Stimulated activated CD4-positive, alpha-beta T cell treated with anti-CD3 and anti-CD28 coated beads, Interleukin-1b, Interleukin-23, amount 100 ng/mL, for 24 hours (primary cell): ENCODE data around the gene SLC66A1.
"Not testable (repeated sequence)": the region's sequence is repeated elsewhere in the genome, so short reads cannot be mapped to it uniquely, and the experiment has no call there.

Source experiments
- DNase-seq, 4 experiments: peaks; one replicate each; pipeline ENCODE4 v3.0.0-alpha.2; 2020; ENCODE audit warnings: low read depth in 4 of 4, low spot score in 1 of 4

The SLC66A1 gene

GRCh38 chr1:19304081-19304480 lies 8.0 kb upstream of the SLC66A1 start:
- DNase-seq = not testable (repeated sequence)

- no peak for DNase-seq
Measured at GRCh38 chr1:19305880-19306279, 6.2 kb upstream of the SLC66A1 start.

GRCh38 chr1:19306941-19307340 lies 5.2 kb upstream of the SLC66A1 start:
- no peak for DNase-seq

DNA sequence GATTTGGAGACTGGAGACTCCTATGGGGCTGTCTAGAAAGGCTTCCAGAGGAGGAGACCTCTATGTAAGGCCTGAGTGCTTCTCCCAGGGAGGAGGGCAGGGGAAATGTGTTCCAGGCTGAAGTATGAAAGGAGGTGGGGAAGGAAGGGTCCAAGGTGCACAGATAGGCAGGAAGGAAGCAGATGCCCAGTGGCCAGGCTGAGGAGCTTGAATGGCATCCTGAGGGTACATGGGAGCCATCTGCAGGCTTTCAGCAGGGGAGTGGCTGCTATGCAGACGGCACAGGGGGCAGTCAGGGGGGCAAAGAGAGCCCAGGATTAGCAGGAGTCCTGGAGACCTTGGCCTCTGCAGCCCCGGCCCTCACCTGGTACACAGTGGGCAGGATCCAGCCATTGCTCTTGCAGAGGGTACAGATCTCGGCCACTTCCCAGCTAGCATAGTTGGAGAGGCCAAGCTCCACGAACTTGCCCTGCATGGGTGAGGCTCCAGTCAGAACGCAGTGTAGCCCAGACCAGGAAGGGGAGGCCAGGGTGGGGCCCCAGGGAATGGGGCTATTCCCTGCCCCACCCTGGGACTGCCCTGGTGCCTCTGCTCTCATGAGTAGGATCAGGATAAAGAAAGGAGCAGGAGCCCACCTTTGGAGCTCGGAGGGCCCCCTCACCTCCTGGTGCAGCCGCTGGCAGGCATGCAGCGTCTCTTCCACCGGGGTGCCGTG lies 4.2 kb upstream of the SLC66A1 start:
- DNase-seq = no peak

DNA sequence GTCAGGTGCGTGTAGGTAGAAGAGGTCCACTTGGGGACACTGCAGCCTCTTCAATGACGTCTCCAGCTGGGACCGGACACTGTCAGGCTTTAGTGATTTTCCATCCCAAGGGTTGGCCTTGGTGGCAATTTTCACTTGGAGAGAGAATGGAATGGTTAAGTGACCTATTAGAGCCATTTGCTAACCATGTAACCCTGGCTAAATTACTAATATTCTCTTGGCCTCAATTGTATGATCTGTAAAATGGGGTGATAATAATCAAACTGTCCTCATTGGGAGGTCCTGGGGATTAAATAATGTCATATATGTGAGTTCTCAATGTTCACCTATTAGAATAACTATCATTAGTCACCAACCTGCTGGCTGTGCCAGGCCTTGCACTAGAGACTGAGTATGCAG lies 3.6 kb upstream of the SLC66A1 start:
- DNase-seq = no peak

GRCh38 chr1:19309123-19309813 lies 2.9 kb upstream of the SLC66A1 start:
- DNase-seq = no peak

- DNase-seq = no peak
Measured at GRCh38 chr1:19310061-19310460, 2.1 kb upstream of the SLC66A1 start.

GRCh38 chr1:19310720-19311502 lies 1.2 kb upstream of the SLC66A1 start:
- no peak for DNase-seq

DNA sequence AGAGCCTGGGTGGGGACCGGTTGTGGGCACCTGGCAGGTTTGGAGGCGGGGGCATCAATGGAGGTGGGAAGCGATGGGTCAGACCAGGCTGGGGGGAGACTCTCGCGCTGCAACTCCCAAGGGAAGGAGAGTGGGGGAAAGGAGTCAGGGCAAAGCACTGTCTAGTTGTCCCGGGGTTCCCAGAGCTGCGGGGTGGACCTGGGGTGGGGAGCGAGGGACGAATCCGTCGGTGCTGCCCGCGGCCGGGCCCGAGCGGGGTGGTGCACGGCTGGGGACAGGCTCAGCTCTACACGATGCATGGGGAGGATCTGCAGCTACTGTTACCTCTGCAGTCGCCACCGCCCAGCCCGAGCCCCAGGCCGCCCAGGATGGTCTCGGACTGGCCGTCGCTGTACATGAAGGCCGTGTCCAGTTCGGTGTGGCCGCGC lies 609 bp upstream of the SLC66A1 start:
- DNase-seq = no peak

DNA sequence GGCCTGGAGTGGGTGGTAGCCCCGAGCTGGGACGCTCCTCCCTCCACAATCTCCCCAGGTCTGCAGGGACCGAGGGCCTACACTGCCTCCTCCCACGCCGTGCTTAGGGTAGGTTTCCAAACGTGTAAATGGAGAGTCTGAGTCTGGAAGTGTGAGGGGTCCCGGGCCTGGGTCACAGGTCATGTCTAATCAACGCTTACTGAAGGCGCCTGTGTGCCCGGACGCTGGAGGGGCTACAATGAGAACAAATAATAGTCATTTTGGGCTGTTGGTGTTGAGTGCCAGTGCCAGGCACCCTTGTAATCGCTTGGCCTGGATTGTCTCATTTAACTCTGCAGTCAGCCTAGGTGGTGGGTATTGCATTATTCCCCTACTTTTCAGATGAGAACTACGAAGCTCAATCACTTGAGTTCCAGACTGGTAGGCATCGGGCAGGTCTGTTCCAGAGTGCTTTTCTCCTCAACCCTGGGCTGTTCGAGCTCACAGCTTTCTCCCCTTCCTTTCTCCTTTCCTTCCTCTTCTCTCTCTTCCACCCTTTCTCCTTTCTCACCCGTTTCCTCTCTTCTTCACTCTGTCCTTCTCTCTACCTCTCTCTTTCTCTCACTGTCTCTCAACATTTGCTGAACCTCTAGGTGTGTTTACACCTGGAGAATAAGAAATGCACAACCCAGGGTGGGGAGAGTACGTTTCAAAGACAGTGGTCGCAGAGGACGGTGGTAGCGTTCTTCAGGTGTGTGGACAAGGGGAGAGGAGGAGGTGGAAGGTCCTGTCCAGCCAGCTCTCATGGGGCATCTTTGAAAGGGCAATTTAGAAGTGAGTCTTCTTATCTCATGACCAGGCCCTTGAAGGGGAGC lies 883 bp downstream of the SLC66A1 start:
- DNase-seq = no peak

- DNase-seq = no peak
Measured at GRCh38 chr1:19313636-19313959, 1.5 kb downstream of the SLC66A1 start.

DNA sequence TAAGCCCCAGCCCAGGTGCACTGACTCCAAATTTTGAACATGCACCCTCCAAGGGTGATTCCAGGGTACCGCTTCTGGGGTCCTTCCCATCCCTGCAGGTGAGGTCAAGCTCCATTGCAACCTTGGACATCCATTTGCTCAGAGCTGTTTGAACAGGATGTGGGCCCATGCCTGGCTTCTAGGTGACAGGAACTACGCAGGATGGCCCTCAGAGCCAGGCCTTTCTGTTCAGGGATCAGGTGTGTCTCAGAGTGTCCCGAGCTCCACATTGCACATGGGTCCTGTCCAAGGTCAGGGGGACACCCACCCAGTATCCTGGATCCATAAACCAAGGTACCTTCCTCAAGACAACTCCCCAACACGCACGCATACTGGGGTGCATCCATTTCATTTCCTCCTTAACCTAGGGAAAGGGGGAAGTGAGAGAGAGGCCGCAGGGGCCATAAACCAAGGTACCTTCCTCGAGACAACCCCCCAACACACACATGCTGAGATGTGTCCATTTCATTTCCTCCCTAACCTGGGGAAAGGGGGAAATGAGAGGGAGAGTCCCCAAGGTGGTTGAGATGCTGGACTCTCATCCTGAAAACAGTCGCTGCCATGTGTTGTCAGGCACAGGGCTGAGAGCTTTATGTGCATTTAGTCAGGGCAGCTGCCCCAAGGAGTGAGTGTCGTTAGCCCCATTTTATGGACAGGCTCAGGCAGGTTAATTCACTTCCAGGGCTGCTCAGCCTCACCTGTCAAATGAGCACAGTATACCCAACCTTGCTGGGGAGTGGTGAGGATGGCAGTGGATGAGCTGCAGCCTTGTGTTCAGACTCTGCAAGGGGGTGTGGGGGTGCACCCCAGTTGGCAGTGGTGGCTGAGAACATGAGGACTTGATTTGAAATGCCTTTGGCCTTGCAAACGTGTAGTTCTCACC lies 2.1 kb downstream of the SLC66A1 start:
- no peak for DNase-seq

GRCh38 chr1:19315378-19316198 lies 3.5 kb downstream of the SLC66A1 start:
- DNase-seq = no peak

DNA sequence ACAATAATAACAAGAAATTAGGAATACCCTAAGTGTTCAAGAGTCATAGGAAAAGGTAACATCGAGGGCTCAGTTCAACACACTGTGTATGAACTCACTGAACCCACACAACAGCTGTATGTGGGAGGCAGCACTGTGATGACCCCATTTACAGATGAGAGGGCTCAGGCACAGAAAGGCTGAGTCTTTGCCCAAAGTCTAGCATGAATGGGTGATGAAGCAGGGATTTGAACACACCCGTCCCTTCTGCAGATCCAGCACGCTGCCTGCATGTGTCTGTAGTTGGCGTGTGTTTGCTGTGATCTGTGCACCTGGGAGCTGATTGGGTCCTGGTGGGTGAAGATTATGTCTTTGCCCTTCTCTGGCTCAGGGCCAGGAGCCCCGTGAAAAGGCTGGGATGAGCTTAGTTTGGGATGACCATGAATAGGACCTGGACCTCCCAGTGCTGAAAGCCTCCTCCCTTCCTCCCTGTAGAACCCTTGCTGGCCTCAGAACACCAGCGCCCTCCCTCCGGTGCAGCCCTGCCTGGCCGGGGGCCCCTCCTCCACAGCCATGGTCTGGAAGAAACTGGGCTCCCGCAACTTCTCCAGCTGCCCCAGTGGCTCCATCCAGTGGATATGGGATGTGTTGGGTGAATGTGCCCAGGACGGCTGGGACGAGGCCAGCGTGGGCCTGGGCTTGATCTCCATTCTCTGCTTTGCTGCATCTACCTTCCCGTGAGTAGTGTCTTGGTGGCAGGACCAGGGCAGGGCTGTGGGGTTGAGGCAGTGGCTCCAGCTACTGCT lies 5.2 kb downstream of the SLC66A1 start:
- DNase-seq = no peak

DNA sequence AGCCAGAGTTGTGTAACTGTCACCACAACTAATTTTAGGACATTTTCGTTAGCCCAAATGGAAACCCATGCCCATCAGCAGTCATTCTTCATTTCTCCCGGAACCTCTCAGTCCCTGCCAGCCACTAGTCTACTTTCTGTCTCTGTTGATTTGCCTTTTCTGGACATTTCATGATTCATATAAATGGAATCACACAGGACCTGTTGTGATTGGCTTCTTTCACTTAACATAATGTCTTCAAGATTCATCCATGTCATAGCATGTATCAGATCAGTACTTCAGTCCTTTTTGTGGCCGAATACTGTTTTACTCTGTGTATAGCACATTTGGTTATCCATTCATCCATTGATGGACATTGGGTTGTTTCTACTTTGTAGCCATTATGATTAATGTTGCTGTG lies 7.1 kb downstream of the SLC66A1 start:
- no peak for DNase-seq

- no peak for DNase-seq
Measured at GRCh38 chr1:19321071-19321470, 8.9 kb downstream of the SLC66A1 start.

DNA sequence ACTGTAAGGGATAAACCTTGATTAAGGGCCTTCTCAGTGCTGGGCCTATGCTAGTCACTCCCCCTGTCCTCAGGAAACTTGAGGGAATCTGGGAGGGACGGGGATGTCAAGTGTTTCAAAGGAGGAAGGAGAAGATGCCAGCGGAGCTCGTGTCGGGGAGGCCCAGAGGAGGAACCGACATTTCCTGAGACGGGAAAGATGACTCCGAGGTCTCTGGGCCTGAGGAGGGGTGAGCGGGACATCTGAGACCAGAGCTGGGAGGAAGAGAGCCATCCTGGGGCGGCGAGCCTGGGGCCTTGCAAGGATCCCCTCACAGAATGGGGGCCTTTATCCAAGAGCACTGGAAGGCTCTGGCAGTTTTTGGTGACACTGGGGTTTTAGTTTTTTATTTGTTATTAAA lies 10.4 kb downstream of the SLC66A1 start:
- DNase-seq = no peak

DNA sequence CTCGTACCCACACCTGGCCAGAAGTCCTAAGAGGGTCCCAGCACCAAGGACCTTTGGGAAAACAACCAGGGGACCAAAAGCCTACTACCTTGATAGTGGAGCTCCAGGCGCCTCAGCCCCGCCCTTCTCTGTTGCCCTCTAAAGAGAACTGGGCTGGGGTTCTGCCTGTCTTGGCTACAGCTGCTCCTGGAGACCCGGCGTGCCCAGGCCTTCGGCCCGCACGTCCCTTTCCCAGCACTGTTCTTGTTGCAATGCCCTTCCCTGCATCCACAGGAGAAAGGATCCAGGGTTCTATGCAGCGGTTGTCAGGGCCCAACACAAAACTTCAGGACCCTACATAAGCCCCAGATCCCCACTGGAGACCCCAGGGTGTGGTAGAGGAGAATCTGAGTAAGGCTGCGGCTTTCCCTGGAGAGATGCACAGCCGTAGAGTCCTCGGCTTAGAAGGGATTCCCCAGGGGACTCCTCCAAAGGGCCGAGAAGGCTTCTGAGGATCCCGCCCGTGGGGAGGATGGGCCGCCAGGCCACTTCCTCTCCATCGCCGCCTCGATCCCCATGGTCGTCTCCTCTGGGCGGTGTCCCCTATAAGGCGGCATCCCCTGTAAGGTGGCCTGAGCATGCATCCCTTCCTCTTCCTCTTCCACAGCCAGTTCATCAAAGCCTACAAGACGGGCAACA lies 12.0 kb downstream of the SLC66A1 start:
- DNase-seq = no peak
